GM18861 (cell line): ENCODE results near the gene FBXL17.
"Not testable (repeated sequence)": the region's sequence is repeated elsewhere in the genome, so short reads cannot be mapped to it uniquely, and the experiment has no call there.

Experiments
- ATAC-seq: cut with Tn5 transposase; IDR thresholded peaks from one replicate; pipeline ENCODE4 v1.9.1; 2021; ENCODE audit not compliant: unreplicated experiment

FBXL17 gene

DNA sequence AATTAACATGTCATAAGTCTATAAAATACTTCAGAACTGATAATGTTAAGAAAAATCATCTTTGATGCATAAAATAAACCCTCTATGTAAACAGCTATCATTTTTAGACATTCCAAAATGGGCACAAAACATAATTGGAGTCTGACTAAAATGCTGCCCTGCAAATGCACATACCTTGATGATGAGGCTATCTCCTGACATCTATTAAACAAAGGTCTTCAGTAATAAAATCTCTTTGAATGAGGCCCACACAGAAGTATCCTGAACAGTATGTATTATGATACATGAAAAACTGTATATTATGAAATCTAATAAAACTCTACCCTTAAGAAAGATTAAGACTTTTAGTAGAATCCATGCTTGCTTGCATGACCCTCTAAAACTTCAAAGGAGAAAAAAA is 66.1 kb downstream of the FBXL17 start:
- no peak for ATAC-seq

DNA sequence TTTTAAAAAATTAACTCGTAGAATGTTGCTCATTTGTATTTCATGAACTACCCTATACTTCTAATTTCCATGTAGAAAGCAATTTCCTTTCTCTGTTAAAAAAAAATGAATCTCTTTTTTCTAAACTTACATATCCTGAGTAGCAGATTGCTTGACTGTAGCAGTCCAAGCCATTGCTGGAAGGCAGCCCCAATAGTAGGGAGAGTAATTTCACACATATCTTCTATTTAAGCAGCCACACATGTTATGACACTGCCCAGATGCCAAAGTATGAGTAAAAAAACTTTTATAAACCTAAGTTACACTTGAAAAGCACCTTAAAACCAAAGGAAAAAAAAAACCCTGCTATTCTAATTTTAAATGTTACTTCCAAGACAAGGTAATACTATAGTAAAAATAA is 69.6 kb downstream of the FBXL17 start:
- ATAC-seq = no peak

GRCh38 chr5:108311682-108312081 is 70.2 kb downstream of the FBXL17 start:
- no peak for ATAC-seq

DNA sequence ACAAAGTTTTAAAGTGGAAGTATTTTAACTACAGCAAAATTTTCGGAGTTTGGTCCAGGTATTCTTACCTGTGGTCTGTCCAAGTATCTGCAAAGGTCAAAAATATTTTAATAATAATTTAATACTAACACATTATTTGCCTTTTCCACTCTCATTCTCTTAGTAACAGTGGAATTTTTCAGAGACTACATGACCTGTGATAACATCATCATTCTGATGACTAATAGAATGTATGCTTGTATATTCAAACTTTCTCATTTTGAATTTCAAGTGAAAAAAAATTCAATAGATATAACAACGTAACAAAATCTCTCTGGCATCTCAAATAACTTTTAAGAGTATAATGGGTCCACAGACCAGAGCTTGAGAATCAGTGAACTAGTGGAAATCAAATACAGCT is 78.3 kb downstream of the FBXL17 start:
- ATAC-seq = no peak

DNA sequence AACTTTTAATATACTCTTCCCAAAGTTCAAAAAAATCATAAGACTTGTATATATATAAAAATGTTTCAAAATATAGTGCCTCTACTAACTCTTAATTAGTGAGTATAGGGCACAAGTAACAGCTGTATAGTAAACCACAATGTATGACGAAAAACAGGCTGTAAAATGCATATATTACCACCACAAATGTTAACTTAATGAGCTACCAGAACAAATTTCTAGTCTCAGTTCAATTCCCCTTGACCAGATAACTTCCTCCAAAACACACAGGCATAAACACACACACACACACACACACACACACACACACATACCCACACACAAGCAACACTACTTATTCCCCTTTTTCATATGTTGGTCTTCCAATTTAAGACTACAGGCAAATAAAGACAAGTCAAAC is 78.8 kb downstream of the FBXL17 start:
- no peak for ATAC-seq

GRCh38 chr5:108297042-108297601 is 84.8 kb downstream of the FBXL17 start:
- ATAC-seq = no peak

- ATAC-seq = no peak
Measured at GRCh38 chr5:108295578-108296368, 86.1 kb downstream of the FBXL17 start.

- no peak for ATAC-seq
Measured at GRCh38 chr5:108280960-108281569, 100.8 kb downstream of the FBXL17 start.

DNA sequence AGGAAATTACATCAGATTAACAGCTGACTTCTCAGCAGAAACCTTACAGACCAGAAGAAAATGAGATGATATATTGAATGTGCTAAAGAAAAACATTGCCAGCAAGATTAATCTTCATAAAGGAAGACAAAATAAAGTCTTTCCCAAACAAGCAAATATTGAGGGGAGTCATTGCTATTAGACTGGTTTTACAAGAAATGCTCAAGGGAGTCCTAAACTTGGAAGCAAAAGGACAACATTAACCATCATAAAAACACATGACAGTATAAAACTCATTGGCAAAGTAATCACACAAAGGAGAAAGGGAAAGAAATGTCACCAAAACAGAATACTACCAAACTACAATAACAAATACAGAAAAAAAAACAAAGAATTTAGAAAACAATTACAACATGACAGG is 101.7 kb downstream of the FBXL17 start:
- ATAC-seq = no peak

- ATAC-seq = no peak
Measured at GRCh38 chr5:108278285-108279240, 103.3 kb downstream of the FBXL17 start.

DNA sequence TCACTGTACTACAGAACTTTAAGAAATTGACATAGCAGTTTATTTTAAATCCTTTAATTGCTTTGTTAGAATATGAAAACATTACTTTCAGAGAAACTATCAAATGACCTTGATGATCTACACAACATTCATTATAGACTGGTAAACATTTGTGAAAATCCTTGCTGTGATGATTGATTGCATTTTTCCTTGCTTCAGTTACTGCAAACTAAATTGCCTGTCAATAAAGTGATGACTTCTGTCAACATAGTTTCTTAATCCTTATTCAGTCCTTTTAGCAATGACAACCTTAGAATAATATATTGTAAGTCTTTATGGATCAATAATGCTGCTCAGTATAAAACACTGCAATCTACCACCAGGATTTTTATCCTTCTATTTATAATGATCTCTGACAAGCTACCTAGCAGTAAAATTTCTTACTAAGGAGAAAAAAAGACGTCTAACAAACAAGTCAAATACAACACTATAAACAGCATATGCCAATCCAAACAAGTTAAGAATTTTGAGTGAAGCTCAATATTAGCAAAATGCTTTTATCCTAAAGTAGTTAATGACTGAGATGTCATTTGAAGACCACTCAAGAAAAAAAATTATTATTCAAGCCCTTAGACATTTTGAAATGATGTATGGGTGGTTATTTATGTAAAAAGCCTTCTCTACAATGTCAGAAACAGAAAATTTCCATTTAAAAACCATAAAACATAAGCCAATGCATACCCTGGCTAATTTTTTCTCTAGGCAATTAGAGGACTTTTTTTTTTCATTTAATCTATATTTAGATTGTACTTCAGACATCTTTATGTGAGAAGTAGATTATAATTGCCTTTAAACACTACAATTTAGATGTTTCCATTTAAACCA is 105.5 kb downstream of the FBXL17 start:
- no peak for ATAC-seq

- not testable (repeated sequence) for ATAC-seq
Measured at GRCh38 chr5:108274080-108274479, 107.8 kb downstream of the FBXL17 start.

DNA sequence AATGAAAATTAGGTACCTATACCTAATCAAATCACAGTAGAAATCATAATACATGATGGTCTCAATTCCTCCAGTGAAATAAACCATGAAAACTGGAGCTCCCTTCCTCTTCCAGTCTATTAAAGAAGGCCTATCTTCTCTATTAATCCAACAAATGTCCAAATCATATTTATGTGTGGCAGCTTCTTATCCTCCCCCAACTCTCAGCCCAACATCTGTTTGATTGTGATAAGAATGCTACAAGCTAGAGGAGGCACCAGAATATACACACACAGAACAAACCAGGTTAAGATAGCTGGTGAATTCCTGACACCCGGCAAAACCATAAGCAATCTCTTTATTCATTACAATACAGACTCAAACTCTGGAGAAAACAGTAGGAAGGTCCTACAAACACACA is 110.8 kb downstream of the FBXL17 start:
- no peak for ATAC-seq

GRCh38 chr5:108266242-108266641 is 115.7 kb downstream of the FBXL17 start:
- ATAC-seq = no peak

GRCh38 chr5:108264533-108264932 is 117.4 kb downstream of the FBXL17 start:
- no peak for ATAC-seq

GRCh38 chr5:108263338-108263737 is 118.6 kb downstream of the FBXL17 start:
- ATAC-seq = no peak

DNA sequence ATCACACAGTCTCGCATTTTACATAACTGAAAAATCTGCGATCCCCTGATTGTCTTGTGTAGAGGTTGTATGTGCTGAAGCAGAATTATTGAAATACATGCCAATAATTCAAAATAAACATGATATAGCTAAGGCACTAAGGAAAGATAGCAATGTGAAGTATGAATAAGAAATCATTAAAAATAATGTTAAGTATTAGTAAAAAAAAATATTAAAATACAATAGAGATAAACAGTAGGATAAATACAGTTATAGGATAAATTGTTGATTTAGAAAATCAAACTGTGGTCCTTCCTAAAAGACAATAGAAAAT is 121.1 kb downstream of the FBXL17 start:
- no peak for ATAC-seq

DNA sequence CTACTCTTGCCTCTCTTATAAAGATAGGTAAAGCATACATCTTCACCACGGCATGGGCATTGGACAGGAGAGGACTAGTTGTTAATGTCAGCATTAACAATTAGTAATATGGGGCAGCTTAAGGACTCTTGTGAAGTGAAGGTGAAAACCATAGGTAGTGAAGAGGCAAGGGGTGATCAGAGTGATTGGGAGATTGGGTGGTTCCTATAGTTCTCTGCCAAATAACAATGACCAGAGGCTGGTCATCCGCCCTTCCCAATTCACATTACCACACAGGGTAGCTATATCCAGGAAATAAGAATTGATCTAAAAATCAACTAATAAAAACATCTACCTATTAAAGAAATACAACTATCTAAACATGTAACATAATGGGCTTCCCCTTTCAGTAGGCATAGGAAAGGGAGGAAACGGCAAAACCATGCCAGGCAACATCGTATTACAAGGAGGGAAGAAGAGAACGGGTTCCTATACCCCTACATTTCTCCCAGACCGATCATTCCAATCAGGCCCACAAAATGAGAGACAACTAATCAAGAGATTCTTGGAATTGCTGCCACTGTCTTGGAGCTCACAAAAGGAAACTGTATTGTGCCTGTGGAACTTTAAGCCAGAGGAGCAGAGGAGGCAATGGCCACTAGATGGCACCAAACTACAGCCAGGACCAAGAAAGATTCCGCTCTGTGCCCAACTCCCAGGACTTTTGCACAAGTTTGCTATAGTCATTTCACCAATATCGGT is 121.6 kb downstream of the FBXL17 start:
- peak; percentile 83 for ATAC-seq

- ATAC-seq = no peak
Measured at GRCh38 chr5:108259306-108259705, 122.6 kb downstream of the FBXL17 start.

GRCh38 chr5:108257996-108258395 is 123.9 kb downstream of the FBXL17 start:
- ATAC-seq = no peak
